GM12873 (cell line): ENCODE measurements around the gene GDPD3.

Experiments
- CTCF ChIP-seq: IDR thresholded peaks from 2 replicates; pipeline ENCODE4 v1.5.1; 2012; ENCODE audit warnings: low read depth, mild to moderate bottlenecking, moderate library complexity, low read length, control low read depth; ENCODE audit not compliant: insufficient read depth; ENCODE audit errors: missing control alignments

The GDPD3 gene

DNA sequence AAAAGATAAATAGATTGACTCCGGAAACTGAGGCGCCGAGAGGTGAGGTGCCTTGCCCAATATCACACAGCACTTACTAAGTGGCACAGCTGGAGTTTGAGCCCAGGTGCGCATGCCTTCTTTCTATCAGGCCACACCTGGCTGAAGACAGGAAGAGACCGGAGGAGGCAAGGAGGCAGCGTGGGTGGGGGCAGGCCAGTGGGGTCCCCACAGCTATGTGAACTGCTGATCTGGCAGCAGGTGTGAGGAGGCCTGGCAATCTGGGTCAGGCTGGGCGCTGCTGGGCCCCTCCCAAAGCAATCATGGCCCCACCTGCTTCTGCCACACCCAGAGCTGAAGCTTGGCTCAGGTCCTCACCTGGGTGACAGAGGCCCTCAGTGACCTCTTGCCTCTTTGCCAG lies 1.9 kb upstream of the GDPD3 start:
- no peak for TF ChIP-seq CTCF

DNA sequence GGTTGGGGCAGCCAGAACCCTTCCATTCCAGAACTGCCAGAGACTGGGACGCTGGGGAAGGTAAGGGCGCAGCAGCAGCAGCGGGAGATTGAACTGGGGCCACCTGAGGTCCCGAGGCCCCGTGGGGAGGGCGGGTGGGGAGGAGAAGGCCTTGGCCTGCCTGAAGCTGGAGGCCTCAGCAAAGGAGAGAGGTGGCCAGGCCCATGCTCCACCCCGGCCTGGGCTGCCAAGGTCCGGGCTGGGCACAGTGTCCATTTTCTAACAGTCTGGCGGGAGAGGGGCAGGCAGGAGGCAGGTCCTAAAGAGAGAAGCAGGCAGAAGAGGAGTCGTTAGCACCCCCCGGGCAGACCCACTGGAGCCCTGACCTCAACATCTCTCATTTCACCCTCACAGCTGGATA lies 1.1 kb upstream of the GDPD3 start:
- no peak for TF ChIP-seq CTCF

- TF ChIP-seq CTCF, result no peak
Observed at GRCh38 chr16:30113711-30114333, 485 bp upstream of the GDPD3 start.

GRCh38 chr16:30112197-30113030 lies 923 bp downstream of the GDPD3 start:
- peak; percentile 86 for TF ChIP-seq CTCF

DNA sequence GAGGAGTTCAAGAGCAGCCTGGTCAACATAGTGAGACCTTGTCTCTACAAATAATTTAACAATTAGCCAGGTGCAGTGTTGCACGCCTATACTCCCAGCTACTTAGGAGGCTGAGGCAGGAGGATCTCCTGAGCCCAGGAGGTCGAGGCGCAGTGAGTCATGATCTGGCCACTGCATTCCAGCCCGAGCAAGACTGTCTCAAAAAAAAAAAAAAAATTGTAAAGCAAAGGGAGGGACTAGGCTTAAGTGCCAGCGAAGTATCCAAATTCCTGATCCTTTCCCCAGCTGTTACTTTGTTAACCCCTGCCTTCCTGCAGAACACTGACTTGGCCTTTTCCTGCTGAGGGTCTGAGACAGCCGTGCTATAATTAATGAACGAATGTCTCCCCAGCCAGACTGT lies 2.7 kb downstream of the GDPD3 start:
- no peak for TF ChIP-seq CTCF

- TF ChIP-seq CTCF, result no peak
Observed at GRCh38 chr16:30108059-30108850, 5.1 kb downstream of the GDPD3 start.

DNA sequence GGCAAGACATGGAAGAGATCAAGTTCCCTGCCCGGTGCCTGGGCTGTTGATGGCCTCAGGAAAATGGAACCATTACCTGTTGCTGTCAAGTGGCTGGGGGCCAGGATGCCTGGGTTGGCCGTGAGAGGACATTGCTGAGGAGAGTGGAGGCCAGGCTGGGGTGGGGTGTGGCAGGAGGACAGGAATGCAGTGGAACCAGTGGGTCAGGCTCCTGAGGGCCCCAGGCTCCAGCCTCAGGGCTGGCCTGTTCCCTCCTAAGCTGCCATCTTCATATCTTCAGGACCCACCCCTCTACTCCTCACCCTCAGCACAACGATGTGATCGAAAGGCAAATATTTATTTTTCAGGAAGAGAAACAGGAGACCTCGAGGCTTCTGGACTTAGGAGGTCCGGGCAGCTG lies 8.8 kb downstream of the GDPD3 start:
- no peak for TF ChIP-seq CTCF
